A673 (cell line): Measurements from ENCODE around the gene MYH10.

ENCODE experiments used
- EZH2 ChIP-seq: fragments of 200-600 bp; sonication (generic); IDR thresholded peaks from 2 replicates; pipeline ENCODE4 v1.6.1; 2017; ENCODE audit warnings: borderline replicate concordance, low read depth, mild to moderate bottlenecking, mixed read lengths, antibody characterized with exemption, low read length; ENCODE audit not compliant: poor library complexity, severe bottlenecking
- TF ChIP-seq, protein P1 (sequence below): fragments of 300-800, 200-600 bp; sonication (generic); conservative IDR thresholded peaks from 2 replicates; pipeline ENCODE4 v1.5.1; 2017; ENCODE audit warnings: low read depth, mild to moderate bottlenecking, antibody characterized with exemption, low read length, moderate library complexity, mixed read lengths

DNA sequence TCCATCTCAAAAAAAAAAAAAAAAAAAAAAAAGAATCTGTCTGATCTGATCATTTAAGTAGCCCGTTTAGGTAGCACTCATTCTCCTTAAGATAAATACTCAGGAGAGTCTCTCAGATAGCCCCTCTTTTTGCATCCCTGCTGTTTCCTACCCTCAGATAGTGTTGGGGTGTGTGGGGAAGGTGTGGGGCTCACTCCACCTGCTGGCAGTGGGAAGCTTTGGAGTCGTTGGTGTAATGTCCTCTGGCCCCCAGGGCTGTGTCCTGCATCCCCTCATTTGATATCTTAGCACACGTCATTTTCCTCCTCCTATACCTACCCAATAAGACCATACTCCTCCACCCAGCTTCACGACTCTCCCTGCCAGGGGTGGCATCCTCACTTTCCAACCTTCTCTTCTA, 20.5 kb upstream of the MYH10 start:
- TF ChIP-seq, protein P1, sequence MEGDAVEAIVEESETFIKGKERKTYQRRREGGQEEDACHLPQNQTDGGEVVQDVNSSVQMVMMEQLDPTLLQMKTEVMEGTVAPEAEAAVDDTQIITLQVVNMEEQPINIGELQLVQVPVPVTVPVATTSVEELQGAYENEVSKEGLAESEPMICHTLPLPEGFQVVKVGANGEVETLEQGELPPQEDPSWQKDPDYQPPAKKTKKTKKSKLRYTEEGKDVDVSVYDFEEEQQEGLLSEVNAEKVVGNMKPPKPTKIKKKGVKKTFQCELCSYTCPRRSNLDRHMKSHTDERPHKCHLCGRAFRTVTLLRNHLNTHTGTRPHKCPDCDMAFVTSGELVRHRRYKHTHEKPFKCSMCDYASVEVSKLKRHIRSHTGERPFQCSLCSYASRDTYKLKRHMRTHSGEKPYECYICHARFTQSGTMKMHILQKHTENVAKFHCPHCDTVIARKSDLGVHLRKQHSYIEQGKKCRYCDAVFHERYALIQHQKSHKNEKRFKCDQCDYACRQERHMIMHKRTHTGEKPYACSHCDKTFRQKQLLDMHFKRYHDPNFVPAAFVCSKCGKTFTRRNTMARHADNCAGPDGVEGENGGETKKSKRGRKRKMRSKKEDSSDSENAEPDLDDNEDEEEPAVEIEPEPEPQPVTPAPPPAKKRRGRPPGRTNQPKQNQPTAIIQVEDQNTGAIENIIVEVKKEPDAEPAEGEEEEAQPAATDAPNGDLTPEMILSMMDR, result 0 out of 2 replicates have a peak, but pooled peaks have one; percentile 14
- no peak for TF ChIP-seq EZH2
